Fibroblast of lung (primary cell): ENCODE results near the gene DNM3. TPM values are rescaled to one million over a fixed set of nuclear protein-coding genes. Genes with fewer than 3 reads are reported as not detected.

Experiments used
- DNase-seq, 2 donors: peaks; one replicate each; pipeline versions ENCODE4 v3.0.0 to v3.0.0-alpha.2; 2010; ENCODE audit warnings: low read depth in 2 of 2
- H2AFZ ChIP-seq: 2 replicates; pipeline ENCODE4 v1.5.1; 2012; ENCODE audit warnings: low read length, control low read depth, inconsistent platforms
- H3K27ac ChIP-seq: 2 replicates; pipeline ENCODE4 v1.5.1; 2011; ENCODE audit warnings: low read length, control low read depth; ENCODE audit not compliant: insufficient read depth
- H3K27me3 ChIP-seq: 2 replicates; pipeline ENCODE4 v1.5.1; 2011; ENCODE audit warnings: mild to moderate bottlenecking, low read length; ENCODE audit not compliant: control insufficient read depth, insufficient read depth
- H3K36me3 ChIP-seq: 2 replicates; pipeline ENCODE4 v1.5.1; 2011; ENCODE audit warnings: low read length; ENCODE audit not compliant: control insufficient read depth, insufficient read depth
- H3K4me1 ChIP-seq: 2 replicates; pipeline ENCODE4 v1.5.1; 2011; ENCODE audit warnings: low read length; ENCODE audit not compliant: control insufficient read depth, insufficient read depth; ENCODE audit errors: extremely low read depth
- H3K4me2 ChIP-seq: 2 replicates; pipeline ENCODE4 v1.5.1; 2011; ENCODE audit warnings: low read length, control low read depth; ENCODE audit not compliant: insufficient read depth; ENCODE audit errors: extremely low read depth
- H3K4me3 ChIP-seq, 4 experiments: fragments of 200-600 bp in 1 of 4; sonication (generic) in 1 of 4; replicated peaks in 1 of 4; 2 replicates each; pipeline ENCODE4 v1.5.1; 2011 to 2016; ENCODE audit warnings: low read length in 4 of 4, low read depth in 3 of 4, mild to moderate bottlenecking in 3 of 4, control low read depth in 2 of 4, inconsistent platforms in 1 of 4, mixed read lengths in 1 of 4; ENCODE audit not compliant: insufficient read depth in 1 of 4; ENCODE audit errors: control extremely low read depth in 1 of 4
- H3K79me2 ChIP-seq: 2 replicates; pipeline ENCODE4 v1.5.1; 2012; ENCODE audit warnings: mild to moderate bottlenecking, low read length, inconsistent platforms; ENCODE audit not compliant: control insufficient read depth, insufficient read depth
- H3K9ac ChIP-seq: 2 replicates; pipeline ENCODE4 v1.5.1; 2011; ENCODE audit warnings: mild to moderate bottlenecking, low read length, control low read depth; ENCODE audit not compliant: insufficient read depth
- H3K9me3 ChIP-seq: 2 replicates; pipeline ENCODE4 v1.5.1; 2012; ENCODE audit warnings: low read depth, low read length; ENCODE audit not compliant: control insufficient read depth, insufficient read depth
- H4K20me1 ChIP-seq: 2 replicates; pipeline ENCODE4 v1.5.1; 2011; ENCODE audit warnings: low read length; ENCODE audit not compliant: control insufficient read depth, insufficient read depth; ENCODE audit errors: extremely low read depth
- CTCF ChIP-seq, 2 donors: IDR thresholded peaks in 1 of 2; conservative IDR thresholded peaks in 1 of 2; 1 replicate in 1 of 2; 2 replicates in 1 of 2; pipeline ENCODE4 v1.5.1; 2011 to 2012; ENCODE audit warnings: low read length in 2 of 2, control low read depth in 1 of 2, inconsistent platforms in 1 of 2, low read depth in 1 of 2, mild to moderate bottlenecking in 1 of 2
- EZH2 ChIP-seq: IDR thresholded peaks from 2 replicates; pipeline ENCODE4 v1.5.1; 2012; ENCODE audit warnings: low read length, control low read depth, mild to moderate bottlenecking; ENCODE audit errors: missing control alignments
- polyA plus RNA-seq, 2 donors: library from polyadenylated mRNA; depleted of rRNA in 1 of 2; stranded (reverse) in 1 of 2; unstranded in 1 of 2; fragments of >200 nt; gene quantifications; 2 replicates each; pipeline ENCODE4 v1.2.1, GENCODE V29; 2011 to 2012; ENCODE audit warnings: missing spikeins in 1 of 2
- total RNA-seq: library from RNA; depleted of rRNA; stranded (reverse); fragments of >200 nt; gene quantifications from 2 replicates; pipeline ENCODE4 v1.2.1, GENCODE V29; 2014

Gene DNM3
- total and polyA plus RNA-seq, 2 donors (not counting 1 experiment from before 2014, with no cell fraction given): 1.6 to 3.6 TPM

GRCh38 chr1:172068334-172068733, 227.0 kb downstream of the DNM3 start:
- Histone ChIP-seq H3K4me1 (no peaks in the 10 kb centered on the region), H3K79me2 (no peaks in the 10 kb centered on the region), H4K20me1 (no peaks in the 10 kb centered on the region), H3K36me3 (no peaks in the 10 kb centered on the region), H3K27ac (no peak overlapping the region), H3K9me3 (no peaks in the 10 kb centered on the region), H3K4me3 (no peak overlapping the region), H2AFZ (no peak overlapping the region), H3K4me2 (no peak overlapping the region), H3K9ac (no peak overlapping the region), H3K27me3 (no peaks in the 10 kb centered on the region)
- TF ChIP-seq EZH2: no peak
- TF ChIP-seq CTCF (conservative IDR thresholded peaks at IDR 0.05 in 1 of 2, IDR thresholded peaks at IDR 0.05 in 1 of 2; ENCODE audit: low read depth in 1 of 2, low read length in 2 of 2): no peak
- no peak for DNase-seq

GRCh38 chr1:172069051-172069450, 227.8 kb downstream of the DNM3 start:
- no peak overlapping the region for H3K27ac ChIP-seq
- H3K4me2 ChIP-seq: no peak overlapping the region
- H3K79me2 ChIP-seq: no peaks in the 10 kb centered on the region
- H3K27me3 ChIP-seq: no peaks in the 10 kb centered on the region
- no peaks in the 10 kb centered on the region for H3K9me3 ChIP-seq
- no peak overlapping the region for H2AFZ ChIP-seq
- TF ChIP-seq CTCF (conservative IDR thresholded peaks at IDR 0.05 in 1 of 2, IDR thresholded peaks at IDR 0.05 in 1 of 2; ENCODE audit: low read depth in 1 of 2, low read length in 2 of 2) (no peak), EZH2 (no peak)
- no peaks in the 10 kb centered on the region for H3K36me3 ChIP-seq
- H3K4me3 ChIP-seq: no peak overlapping the region
- no peaks in the 10 kb centered on the region for H4K20me1 ChIP-seq
- H3K9ac ChIP-seq: no peak overlapping the region
- H3K4me1 ChIP-seq: no peaks in the 10 kb centered on the region
- no peak for DNase-seq

GRCh38 chr1:172069534-172069933, 228.2 kb downstream of the DNM3 start:
- Histone ChIP-seq H3K79me2 (no peaks in the 10 kb centered on the region), H3K4me2 (no peak overlapping the region), H3K4me1 (no peaks in the 10 kb centered on the region), H3K27me3 (no peaks in the 10 kb centered on the region), H3K4me3 (no peak overlapping the region), H2AFZ (no peak overlapping the region), H3K9ac (no peak overlapping the region), H3K9me3 (no peaks in the 10 kb centered on the region), H4K20me1 (no peaks in the 10 kb centered on the region), H3K27ac (no peak overlapping the region), H3K36me3 (no peaks in the 10 kb centered on the region)
- DNase-seq: peak; percentile 8 to 67
- TF ChIP-seq EZH2 (no peak), CTCF (conservative IDR thresholded peaks at IDR 0.05 in 1 of 2, IDR thresholded peaks at IDR 0.05 in 1 of 2; ENCODE audit: low read depth in 1 of 2, low read length in 2 of 2) (no peak)
